ENCODE results near the gene TRPM3. TPM values are rescaled to one million over a fixed set of nuclear protein-coding genes. Genes with fewer than 3 reads are reported as not detected.

TRPM3 gene
- total and polyA plus RNA-seq, 2 of the 8 experiments (the other 6 are each of a cell fraction or from before 2014, with no cell fraction given), result 2.4 to 10.9 TPM

DNA sequence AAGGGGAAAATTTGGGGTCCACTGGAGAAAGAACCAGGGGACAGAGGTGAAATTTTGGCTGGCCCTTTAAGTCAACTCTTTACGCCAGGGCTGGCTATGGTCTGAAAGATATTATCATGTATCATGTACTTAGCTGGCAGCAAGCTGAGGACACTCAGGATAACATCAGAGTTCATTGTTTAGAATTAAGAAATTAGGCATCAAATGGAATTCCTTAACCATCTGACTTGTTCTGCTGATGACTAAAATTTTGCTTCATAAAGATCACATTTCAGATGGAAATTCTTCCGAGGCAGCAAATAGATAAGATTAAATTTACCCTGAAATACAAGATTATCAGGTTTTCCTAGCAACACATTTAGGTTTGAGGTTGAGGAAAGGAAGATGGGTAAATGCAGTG is 437.6 kb downstream of the TRPM3 start:
- no peaks in the 10 kb centered on the region for H3K9me3 ChIP-seq (ENCODE audit: insufficient read depth in 2 of 2, low read depth in 1 of 2, low read length in 1 of 2)
- FAIRE-seq, result no peak
- H3K4me3 ChIP-seq (ENCODE audit: extremely low read depth in 1 of 4, insufficient read depth in 2 of 4, low read depth in 3 of 4, low read length in 4 of 4), result no peak overlapping the region
- H3K4me1 ChIP-seq (replicated peaks in 1 of 4; ENCODE audit: control insufficient read depth in 3 of 4, insufficient read depth in 4 of 4, low read length in 3 of 4), result no peaks in the 10 kb centered on the region
- no peaks in the 10 kb centered on the region for H3K27me3 ChIP-seq (replicated peaks in 1 of 4; ENCODE audit: control insufficient read depth in 3 of 4, extremely low read depth in 1 of 4, insufficient read depth in 3 of 4, low read length in 3 of 4)
- H3K23me2 ChIP-seq (ENCODE audit: low read depth, low read length), result no peaks in the 10 kb centered on the region
- no peaks in the 10 kb centered on the region for H3K79me1 ChIP-seq (ENCODE audit: low read depth, low read length)
- no peak overlapping the region for H3K9ac ChIP-seq (replicated peaks in 1 of 4; ENCODE audit: extremely low read depth in 1 of 4, low read depth in 3 of 4, low read length in 3 of 4)
- H4K5ac ChIP-seq (ENCODE audit: insufficient read length, low read depth, low read length), result no peak overlapping the region
- H3K14ac ChIP-seq (ENCODE audit: insufficient read length), result no peak overlapping the region
- no peak overlapping the region for H2BK20ac ChIP-seq (ENCODE audit: low read length)
- H3K27ac ChIP-seq (ENCODE audit: low read depth, low read length), result no peak overlapping the region
- H3K36me3 ChIP-seq (ENCODE audit: control insufficient read depth in 2 of 4, insufficient read depth in 4 of 4, low read length in 3 of 4), result no peaks in the 10 kb centered on the region
- H4K91ac ChIP-seq (replicated peaks; ENCODE audit: insufficient read length, low read length), result no peak overlapping the region
- no peaks in the 10 kb centered on the region for H4K20me1 ChIP-seq (replicated peaks in 1 of 2; ENCODE audit: control insufficient read depth in 1 of 2, insufficient read depth in 2 of 2, low read length in 2 of 2)
- no peak for TF ChIP-seq CEBPB (IDR thresholded peaks at IDR 0.05; ENCODE audit: low read depth, low read length)
- H2BK12ac ChIP-seq (ENCODE audit: low read depth, low read length), result no peak overlapping the region
- no peak overlapping the region for H3K18ac ChIP-seq (ENCODE audit: extremely low read depth, low read length)
- CTCF ChIA-PET (ENCODE audit: partially characterized antibody), result interaction anchor here (1.2 kb wide), 1 partner anchor 56 kb away, joined by 4 read pairs; no protein-coding TSS in a partner anchor
- H3K4ac ChIP-seq (replicated peaks; ENCODE audit: insufficient read length, low read depth, low read length), result no peak overlapping the region
- DNase-seq (ENCODE audit: low read depth in 1 of 2, low spot score in 2 of 2), result no peak
- no peak overlapping the region for H2AFZ ChIP-seq (ENCODE audit: low read length)
- H2AK5ac ChIP-seq (ENCODE audit: low read depth, low read length), result no peak overlapping the region
- H3K4me2 ChIP-seq (ENCODE audit: insufficient read depth in 1 of 2, low read depth in 2 of 2, low read length in 2 of 2), result no peak overlapping the region
- no peak overlapping the region for H2BK5ac ChIP-seq (ENCODE audit: low read depth, low read length)
- H3K79me2 ChIP-seq (ENCODE audit: control insufficient read depth in 1 of 2, insufficient read depth in 2 of 2, low read length in 2 of 2), result no peaks in the 10 kb centered on the region
- H3K23ac ChIP-seq (ENCODE audit: insufficient read length), result no peak overlapping the region
- H3K56ac ChIP-seq (replicated peaks; ENCODE audit: insufficient read length, low read depth, low read length), result no peak overlapping the region
- POLR2A ChIA-PET (ENCODE audit: partially characterized antibody), result no interaction called here
- H4K8ac ChIP-seq (ENCODE audit: extremely low read depth, insufficient read depth, low read length), result no peak overlapping the region
- no peak overlapping the region for H2BK15ac ChIP-seq (ENCODE audit: low read length)
- H2BK120ac ChIP-seq (replicated peaks; ENCODE audit: low read depth, low read length), result no peak overlapping the region
- 88% methylated on average over 2 of the region's 2 CpGs; no CpG with 5 or more reads in 1 of the 2 experiments for WGBS, 2 experiments (ENCODE audit: extremely low coverage in 1 of 2, insufficient coverage in 1 of 2, insufficient read length in 1 of 2, insufficient replicate concordance in 2 of 2, low coverage in 1 of 2, low lambda C conversion rate in 2 of 2, missing lambda C conversion rate in 1 of 2)

Data from H1 (cell line).